ENCODE results near the gene PPM1K.

GRCh38 chr4:88320224-88320779 lies 35.9 kb upstream of the PPM1K start:
- TF ChIP-seq CTCF (IDR thresholded peaks at IDR 0.05) (no peak), EZH2 (IDR thresholded peaks at IDR 0.05; ENCODE audit: borderline replicate concordance, insufficient read depth, low read depth, low read length, poor library complexity, severe bottlenecking) (no peak)

All from B cell (primary cell).